Measurements from ENCODE around the gene TCF23. TPM values are rescaled to one million over a fixed set of nuclear protein-coding genes. Genes with fewer than 3 reads are reported as not detected.

The TCF23 gene
- total RNA-seq, 1 experiment from 2014 or later: not detected

GRCh38 chr2:27137322-27137935 lies 11.4 kb upstream of the TCF23 start:
- intact Hi-C loops (cut with micrococcal nuclease; ENCODE audit: unreplicated experiment): no loop called here
- DNase-seq (ENCODE audit: low spot score): no peak
- no TSS peak for BruUV-seq (replicated peaks)
- CTCF ChIA-PET: no interaction called here
- peaks cover 8% of the 10 kb centered on the region for H3K36me3 ChIP-seq (ENCODE audit: insufficient read depth, low read length, poor library complexity, severe bottlenecking)
- TF ChIP-seq CTCF (conservative IDR thresholded peaks at IDR 0.05; ENCODE audit: low read depth, low read length) (no peak), EZH2 (IDR thresholded peaks at IDR 0.05; ENCODE audit: borderline replicate concordance, low read depth, low read length, poor library complexity, severe bottlenecking) (no peak)
- H3K27ac ChIP-seq (ENCODE audit: low read depth, low read length, poor library complexity, severe bottlenecking): no peak overlapping the region
- H3K4me3 ChIP-seq (ENCODE audit: low read depth, low read length, poor library complexity, severe bottlenecking): no peak overlapping the region
- no peaks in the 10 kb centered on the region for H3K27me3 ChIP-seq (replicated peaks; ENCODE audit: insufficient read depth, low read depth, low read length, poor library complexity)
- no peaks in the 10 kb centered on the region for H3K9me3 ChIP-seq (ENCODE audit: low read depth, low read length, poor library complexity, severe bottlenecking)
- peaks cover 7% of the 10 kb centered on the region for H3K4me1 ChIP-seq (ENCODE audit: insufficient read depth, low read length, poor library complexity, severe bottlenecking)
- POLR2A ChIA-PET (ENCODE audit: low non-redundant PET): no interaction called here

GRCh38 chr2:27138111-27138510 lies 10.7 kb upstream of the TCF23 start:
- no TSS peak for BruUV-seq (replicated peaks)
- Histone ChIP-seq H3K27ac (ENCODE audit: low read depth, low read length, poor library complexity, severe bottlenecking) (no peak overlapping the region), H3K9me3 (ENCODE audit: low read depth, low read length, poor library complexity, severe bottlenecking) (no peaks in the 10 kb centered on the region), H3K36me3 (ENCODE audit: insufficient read depth, low read length, poor library complexity, severe bottlenecking) (peaks cover under 1% of the 10 kb centered on the region), H3K27me3 (replicated peaks; ENCODE audit: insufficient read depth, low read depth, low read length, poor library complexity) (no peaks in the 10 kb centered on the region), H3K4me1 (ENCODE audit: insufficient read depth, low read length, poor library complexity, severe bottlenecking) (peaks cover 6% of the 10 kb centered on the region), H3K4me3 (ENCODE audit: low read depth, low read length, poor library complexity, severe bottlenecking) (no peak overlapping the region)
- intact Hi-C loops (cut with micrococcal nuclease; ENCODE audit: unreplicated experiment): no loop called here
- no peak for DNase-seq (ENCODE audit: low spot score)
- POLR2A ChIA-PET (ENCODE audit: low non-redundant PET): no interaction called here
- CTCF ChIA-PET: no interaction called here
- TF ChIP-seq EZH2 (IDR thresholded peaks at IDR 0.05; ENCODE audit: borderline replicate concordance, low read depth, low read length, poor library complexity, severe bottlenecking) (no peak), CTCF (conservative IDR thresholded peaks at IDR 0.05; ENCODE audit: low read depth, low read length) (no peak)

GRCh38 chr2:27139310-27139709 lies 9.5 kb upstream of the TCF23 start, which contains the start of gene PRR30:
TSS of gene PRR30 (minus strand) at chr2:27139410. CDS start at chr2:27138329, 1,081 bp downstream.
- Histone ChIP-seq H3K27me3 (replicated peaks; ENCODE audit: insufficient read depth, low read depth, low read length, poor library complexity) (no peaks in the 10 kb centered on the region), H3K4me1 (ENCODE audit: insufficient read depth, low read length, poor library complexity, severe bottlenecking) (no peaks in the 10 kb centered on the region), H3K36me3 (ENCODE audit: insufficient read depth, low read length, poor library complexity, severe bottlenecking) (no peaks in the 10 kb centered on the region), H3K4me3 (ENCODE audit: low read depth, low read length, poor library complexity, severe bottlenecking) (no peak within 1 kb of the TSS), H3K27ac (ENCODE audit: low read depth, low read length, poor library complexity, severe bottlenecking) (no peak within 1 kb of the TSS), H3K9me3 (ENCODE audit: low read depth, low read length, poor library complexity, severe bottlenecking) (no peaks in the 10 kb centered on the region)
- BruUV-seq (replicated peaks): no TSS peak
- POLR2A ChIA-PET (ENCODE audit: low non-redundant PET): no interaction called here
- TF ChIP-seq CTCF (conservative IDR thresholded peaks at IDR 0.05; ENCODE audit: low read depth, low read length): no peak
- TF ChIP-seq EZH2 (IDR thresholded peaks at IDR 0.05; ENCODE audit: borderline replicate concordance, low read depth, low read length, poor library complexity, severe bottlenecking): no peak
- intact Hi-C loops (cut with micrococcal nuclease; ENCODE audit: unreplicated experiment): no loop called here
- CTCF ChIA-PET: no interaction called here
- DNase-seq (ENCODE audit: low spot score): no peak

Data from A673 (cell line).